B cell (primary cell): Measurements from ENCODE around the gene PLK2. TPM values are rescaled to one million over a fixed set of nuclear protein-coding genes. Genes with fewer than 3 reads are reported as not detected.

ENCODE experiments used
- ATAC-seq: fragments of 200-7000 bp; cut with Tn5 transposase; one replicate; pipeline ENCODE4 v1.10.0; 2021; ENCODE audit warnings: low read depth, mild to moderate bottlenecking, moderate number of reproducible peaks, moderate library complexity
- CTCF ChIA-PET: fragments of 350-600 bp; sonication (Branson Sonifier 250); formaldehyde crosslinking; loops from one replicate; lab custom pipeline; 2021; ENCODE audit warnings: antibody characterized with exemption, inconsistent platforms; lab: Charles Lee
- POLR2A ChIA-PET: fragments of 350-600 bp; sonication (Branson Sonifier 250); formaldehyde crosslinking; loops from one replicate; lab custom pipeline; 2021; ENCODE audit warnings: antibody characterized with exemption; lab: Charles Lee
- DNase-seq: peaks from one replicate; pipeline ENCODE4 v3.0.0; 2013
- H2AFZ ChIP-seq: 2 replicates; pipeline ENCODE4 v1.6.1; 2012; ENCODE audit warnings: mild to moderate bottlenecking, low read depth, low read length; ENCODE audit not compliant: insufficient read depth, poor library complexity, severe bottlenecking
- H3K27ac ChIP-seq, 2 donors: 1 replicate in 1 of 2; 2 replicates in 1 of 2; pipeline ENCODE4 v1.5.1; 2012 to 2013; ENCODE audit warnings: low read length in 2 of 2, mild to moderate bottlenecking in 2 of 2, moderate library complexity in 1 of 2
- H3K27me3 ChIP-seq, 4 experiments: fragments of 200-600 bp in 1 of 4; sonication (generic) in 1 of 4; replicated peaks in 1 of 4; 1 replicate in 2 of 4; 2 replicates in 2 of 4; pipeline versions ENCODE4 v1.6.1 to v1.7.0; 2013 to 2016; ENCODE audit warnings: low read length in 3 of 4, mild to moderate bottlenecking in 2 of 4, mixed read lengths in 1 of 4, moderate library complexity in 1 of 4; ENCODE audit not compliant: insufficient read depth in 4 of 4, control insufficient read depth in 3 of 4; ENCODE audit errors: control extremely low read depth in 1 of 4
- H3K36me3 ChIP-seq, 2 experiments: replicated peaks in 1 of 2; 1 replicate in 1 of 2; 2 replicates in 1 of 2; pipeline versions ENCODE4 v1.6.1 to v1.7.1; 2013; ENCODE audit warnings: low read length in 1 of 2; ENCODE audit not compliant: insufficient read depth in 2 of 2, control insufficient read depth in 1 of 2; ENCODE audit errors: control extremely low read depth in 1 of 2, extremely low read depth in 1 of 2
- H3K4me1 ChIP-seq, 2 donors: fragments of 200-600 bp in 1 of 2; sonication (generic) in 1 of 2; 1 replicate in 1 of 2; 2 replicates in 1 of 2; pipeline versions ENCODE4 v1.5.1 to v1.6.1; 2013 to 2017; ENCODE audit warnings: low read length in 2 of 2; ENCODE audit not compliant: control insufficient read depth in 2 of 2, insufficient read depth in 2 of 2
- H3K4me2 ChIP-seq: replicated peaks from 2 replicates; pipeline ENCODE3; 2012; ENCODE audit warnings: mild to moderate bottlenecking, low read depth, low read length; ENCODE audit not compliant: poor library complexity, severe bottlenecking
- H3K4me3 ChIP-seq, 5 experiments: fragments of 200-600 bp in 1 of 5; sonication (generic) in 1 of 5; 1 replicate in 3 of 5; 2 replicates in 2 of 5; pipeline versions ENCODE4 v1.5.1 to v1.7.0; 2011 to 2016; ENCODE audit warnings: low read length in 4 of 5, mild to moderate bottlenecking in 4 of 5, low read depth in 2 of 5, control low read depth in 1 of 5, moderate library complexity in 1 of 5; ENCODE audit not compliant: insufficient read depth in 1 of 5; ENCODE audit errors: control extremely low read depth in 1 of 5, extremely low read depth in 1 of 5
- H3K79me2 ChIP-seq: fragments of 200-600 bp; sonication (generic); one replicate; pipeline ENCODE4 v1.6.0; 2016; ENCODE audit warnings: low read length; ENCODE audit not compliant: control insufficient read depth, insufficient read depth
- H3K9ac ChIP-seq: fragments of 200-600 bp; sonication (generic); 2 replicates; pipeline ENCODE4 v1.6.1; 2017; ENCODE audit warnings: mild to moderate bottlenecking, low read length, moderate library complexity
- H3K9me3 ChIP-seq, 3 donors: one replicate each; pipeline versions ENCODE4 v1.6.1 to v1.7.1; 2013; ENCODE audit warnings: low read length in 2 of 3; ENCODE audit not compliant: control insufficient read depth in 2 of 3, insufficient read depth in 1 of 3; ENCODE audit errors: control extremely low read depth in 1 of 3
- H4K20me1 ChIP-seq: 2 replicates; pipeline ENCODE4 v1.6.0; 2012; ENCODE audit warnings: mild to moderate bottlenecking, low read length; ENCODE audit not compliant: insufficient read depth, control insufficient read depth, poor library complexity, severe bottlenecking
- H3K27ac Mint-ChIP-seq: one replicate; pipeline ENCODE4 v1.8.0; 2021; ENCODE audit warnings: mixed read lengths
- H3K27me3 Mint-ChIP-seq: one replicate; pipeline ENCODE4 v1.8.0; 2021; ENCODE audit warnings: mixed read lengths
- H3K4me1 Mint-ChIP-seq: one replicate; pipeline ENCODE4 v1.8.0; 2021; ENCODE audit warnings: mixed read lengths
- H3K4me3 Mint-ChIP-seq: one replicate; pipeline ENCODE4 v1.8.0; 2021; ENCODE audit warnings: mixed read lengths
- H3K9me3 Mint-ChIP-seq: one replicate; pipeline ENCODE4 v1.8.0; 2022; ENCODE audit warnings: mixed read lengths; ENCODE audit not compliant: insufficient read depth
- EZH2 ChIP-seq: IDR thresholded peaks from 2 replicates; pipeline ENCODE4 v1.6.1; 2012; ENCODE audit warnings: borderline replicate concordance, low read depth, mild to moderate bottlenecking, moderate library complexity, low read length; ENCODE audit not compliant: insufficient read depth, poor library complexity, severe bottlenecking
- WGBS: methylation state at CpG from one replicate; pipeline ENCODE4 v1.1.5; 2013; ENCODE audit warnings: missing lambda C conversion rate; ENCODE audit not compliant: insufficient coverage; 5-methylcytosine and 5-hydroxymethylcytosine counted together
- intact Hi-C: fragments of 100-400 bp; cut with micrococcal nuclease; formaldehyde crosslinking; loops from one replicate; pipeline ENCODE4 v1.10.0; 2022
- polyA plus RNA-seq: library from polyadenylated mRNA; depleted of rRNA; stranded (reverse); fragments of >200 nt; gene quantifications from 2 replicates; pipeline ENCODE4 v1.2.3, GENCODE V29; 2012
- total RNA-seq, 2 donors: library from RNA; stranded (reverse); fragments of 120-200 nt in 1 of 2; gene quantifications; 1 replicate in 1 of 2; 2 replicates in 1 of 2; pipeline versions ENCODE4 v1.2.3 to v1.2.4, GENCODE V29; 2013 to 2022
- TF ChIP-seq, protein P1 (sequence below): fragments of 200-600 bp; IDR thresholded peaks from one replicate; pipeline ENCODE4 v1.8.0; 2022; ENCODE audit warnings: antibody characterized with exemption, mild to moderate bottlenecking

PLK2 gene
- total and polyA plus RNA-seq, 2 donors (not counting 1 experiment from before 2014, with no cell fraction given): 32.2 to 47.2 TPM

DNA sequence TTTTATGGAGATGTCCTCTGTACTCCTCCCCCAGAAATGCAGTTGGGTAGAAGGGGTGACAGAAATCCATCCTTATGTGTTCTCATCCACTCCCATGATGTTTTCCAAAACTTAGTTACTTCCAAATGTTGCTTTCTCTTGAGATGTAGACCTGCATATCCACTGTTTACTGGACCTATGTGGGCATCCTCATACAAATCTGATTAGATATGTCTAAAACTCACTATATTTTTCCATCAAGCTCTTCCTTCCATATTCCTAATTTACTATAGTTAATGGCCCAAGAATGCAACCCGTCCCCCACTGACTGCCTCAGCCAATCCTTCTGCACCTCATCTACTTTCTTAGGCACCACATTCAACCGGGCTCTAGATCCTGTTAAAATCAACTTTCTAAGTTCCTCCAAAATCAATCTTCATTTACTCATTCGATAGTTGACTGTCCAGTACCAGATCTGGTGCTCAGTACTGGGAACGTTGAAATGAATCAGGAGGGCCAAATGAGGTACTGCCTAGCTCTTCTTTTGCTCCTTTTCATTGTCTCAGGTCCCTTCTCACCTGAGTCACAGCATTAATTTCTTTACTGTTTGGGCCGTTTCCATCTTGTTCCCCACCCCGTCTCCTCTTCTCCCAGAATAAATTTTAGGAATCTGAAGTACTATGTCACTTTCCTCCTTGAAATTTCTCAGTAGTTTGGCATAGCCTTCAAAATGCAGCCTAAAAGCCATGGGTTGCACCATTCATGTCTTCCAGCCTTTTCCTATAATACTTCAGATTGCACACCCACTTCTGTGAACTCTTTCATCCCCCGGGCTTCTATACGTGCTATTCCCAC is 7.9 kb downstream of the PLK2 start:
- no peak overlapping the region for H3K27ac ChIP-seq
- no peak overlapping the region for H3K27ac Mint-ChIP-seq
- ATAC-seq (no peak), DNase-seq (no peak)
- H3K79me2 ChIP-seq: no peaks in the 10 kb centered on the region
- peaks cover 6% of the 10 kb centered on the region for H3K27me3 Mint-ChIP-seq
- H3K4me3 Mint-ChIP-seq: no peak overlapping the region
- TF ChIP-seq, protein P1, sequence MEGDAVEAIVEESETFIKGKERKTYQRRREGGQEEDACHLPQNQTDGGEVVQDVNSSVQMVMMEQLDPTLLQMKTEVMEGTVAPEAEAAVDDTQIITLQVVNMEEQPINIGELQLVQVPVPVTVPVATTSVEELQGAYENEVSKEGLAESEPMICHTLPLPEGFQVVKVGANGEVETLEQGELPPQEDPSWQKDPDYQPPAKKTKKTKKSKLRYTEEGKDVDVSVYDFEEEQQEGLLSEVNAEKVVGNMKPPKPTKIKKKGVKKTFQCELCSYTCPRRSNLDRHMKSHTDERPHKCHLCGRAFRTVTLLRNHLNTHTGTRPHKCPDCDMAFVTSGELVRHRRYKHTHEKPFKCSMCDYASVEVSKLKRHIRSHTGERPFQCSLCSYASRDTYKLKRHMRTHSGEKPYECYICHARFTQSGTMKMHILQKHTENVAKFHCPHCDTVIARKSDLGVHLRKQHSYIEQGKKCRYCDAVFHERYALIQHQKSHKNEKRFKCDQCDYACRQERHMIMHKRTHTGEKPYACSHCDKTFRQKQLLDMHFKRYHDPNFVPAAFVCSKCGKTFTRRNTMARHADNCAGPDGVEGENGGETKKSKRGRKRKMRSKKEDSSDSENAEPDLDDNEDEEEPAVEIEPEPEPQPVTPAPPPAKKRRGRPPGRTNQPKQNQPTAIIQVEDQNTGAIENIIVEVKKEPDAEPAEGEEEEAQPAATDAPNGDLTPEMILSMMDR: no peak
- no peak for TF ChIP-seq EZH2
- H4K20me1 ChIP-seq: no peaks in the 10 kb centered on the region
- H3K9me3 Mint-ChIP-seq: no peaks in the 10 kb centered on the region
- H3K4me2 ChIP-seq: no peak overlapping the region
- H3K36me3 ChIP-seq: peaks cover 0 to 2% of the 10 kb centered on the region in 2 experiments
- H3K27me3 ChIP-seq: no peaks in the 10 kb centered on the region
- no peaks in the 10 kb centered on the region for H3K4me1 ChIP-seq
- ChIA-PET CTCF (no interaction called here), POLR2A (no interaction called here)
- no peak overlapping the region for H3K4me3 ChIP-seq
- no peak overlapping the region for H3K9ac ChIP-seq
- H3K9me3 ChIP-seq: no peaks in the 10 kb centered on the region
- intact Hi-C loops: no loop called here
- no peak overlapping the region for H2AFZ ChIP-seq
- WGBS: 89% methylated on average over 8 of the region's 8 CpGs
- H3K4me1 Mint-ChIP-seq: no peaks in the 10 kb centered on the region
